Lower lobe of right lung (tissue), 2 donors: ENCODE measurements around the gene PADI2. TPM values are rescaled to one million over a fixed set of nuclear protein-coding genes. Genes with fewer than 3 reads are reported as not detected.
A peak's percentile ranks its signal among the peaks of the same experiment; 100 is the strongest.
"Not testable (repeated sequence)": the region's sequence is repeated elsewhere in the genome, so short reads cannot be mapped to it uniquely, and the experiment has no call there.

Experiments
- ATAC-seq, 2 donors: fragments of 200-7000 bp; cut with Tn5 transposase; one replicate each; pipeline ENCODE4 v1.9.1; 2020 to 2022; ENCODE audit warnings: mild to moderate bottlenecking in 2 of 2, moderate library complexity in 2 of 2
- DNase-seq: peaks from one replicate; pipeline ENCODE4 v3.0.0-alpha.2; 2020
- H3K27ac ChIP-seq: fragments of 200-600 bp; one replicate; pipeline ENCODE4 v1.8.0; 2022
- H3K27me3 ChIP-seq: fragments of 200-600 bp; one replicate; pipeline ENCODE4 v1.8.0; 2022; ENCODE audit warnings: low read depth
- H3K36me3 ChIP-seq: fragments of 200-600 bp; one replicate; pipeline ENCODE4 v1.8.0; 2022; ENCODE audit warnings: mild to moderate bottlenecking
- H3K4me1 ChIP-seq: fragments of 200-600 bp; one replicate; pipeline ENCODE4 v1.8.0; 2022
- H3K4me3 ChIP-seq: fragments of 200-600 bp; one replicate; pipeline ENCODE4 v1.8.0; 2022; ENCODE audit warnings: mild to moderate bottlenecking
- H3K9me3 ChIP-seq: fragments of 200-600 bp; one replicate; pipeline ENCODE4 v1.8.0; 2022
- intact Hi-C: fragments of 100-400 bp; cut with DNase I; formaldehyde crosslinking; loops from one replicate; pipeline ENCODE4 v1.11.0; 2022
- total RNA-seq: library from RNA; stranded (reverse); fragmentation: NEBNext Ultra II Directional; extraction: Animal tissue kit (Norgen Biotek cat#: 25700); gene quantifications from one replicate; pipeline ENCODE4 v1.2.1, GENCODE V29; 2021
- TF ChIP-seq, protein P1 (sequence below): fragments of 200-600 bp; IDR thresholded peaks from one replicate; pipeline ENCODE4 v1.8.0; 2022; ENCODE audit warnings: antibody characterized with exemption, mild to moderate bottlenecking
- donor health status: DM: no; HTN: yes; CAD: no; lungs with severe emphysema.

PADI2 gene
- total RNA-seq, 1 donor from 2014 or later = 18.4 TPM

DNA sequence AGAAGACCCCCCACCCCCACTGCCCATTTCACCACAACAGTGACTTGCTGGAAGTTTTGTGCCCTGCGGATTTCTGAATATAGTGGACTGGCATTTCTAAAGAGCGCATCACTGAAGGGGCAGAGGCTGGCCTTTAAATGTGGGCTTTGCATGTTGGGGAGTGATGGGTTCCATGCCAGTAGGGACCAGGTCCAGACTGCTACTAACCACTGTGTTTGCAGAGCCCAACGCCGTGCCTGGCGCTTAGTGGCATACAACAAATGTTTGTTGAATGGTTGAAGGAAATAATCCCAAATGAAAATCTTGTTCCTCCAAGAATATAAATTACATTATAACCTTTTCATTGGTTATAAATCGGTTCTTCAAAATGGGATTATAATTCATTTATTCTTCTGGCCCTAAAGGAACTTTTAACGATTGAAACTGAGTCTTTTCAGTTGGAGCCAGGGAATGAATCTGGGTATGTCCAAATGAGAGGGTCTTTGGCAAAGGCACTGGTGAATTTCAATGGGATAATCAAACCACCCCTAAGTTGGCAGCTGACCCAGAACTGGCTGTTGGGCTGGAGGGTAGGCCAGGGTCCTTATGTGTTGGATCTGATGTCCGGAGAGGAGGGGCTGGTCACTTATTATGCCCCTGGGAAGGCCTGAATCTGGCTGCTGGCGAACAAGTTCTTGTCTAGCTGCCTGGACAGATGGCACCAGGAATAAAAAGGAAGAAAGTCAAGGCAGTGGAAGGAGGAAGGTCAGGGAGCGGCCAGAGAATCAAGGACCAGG, 51.6 kb downstream of the PADI2 start:
- no peak for ATAC-seq

DNA sequence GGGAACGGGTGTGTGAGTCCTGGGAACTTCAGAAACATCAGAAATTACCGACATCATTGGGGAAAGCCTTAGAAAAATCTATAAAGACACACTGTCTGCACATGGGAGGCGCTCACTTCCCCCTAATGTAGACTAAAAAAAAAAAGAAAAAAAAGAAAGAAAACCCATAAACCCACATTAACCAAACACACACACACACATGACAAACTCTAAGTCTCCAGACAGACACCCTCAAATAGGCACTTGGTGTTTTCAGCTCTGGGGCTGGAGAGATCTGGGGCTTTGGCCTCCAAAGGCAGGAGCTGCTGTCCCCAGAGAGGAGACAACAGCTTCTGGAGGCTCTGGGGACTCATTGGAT, 52.2 kb downstream of the PADI2 start:
- no peaks in the 10 kb centered on the region for H3K36me3 ChIP-seq
- intact Hi-C loops = no loop called here
- H3K9me3 ChIP-seq = peaks cover 4% of the 10 kb centered on the region
- TF ChIP-seq, protein P1, sequence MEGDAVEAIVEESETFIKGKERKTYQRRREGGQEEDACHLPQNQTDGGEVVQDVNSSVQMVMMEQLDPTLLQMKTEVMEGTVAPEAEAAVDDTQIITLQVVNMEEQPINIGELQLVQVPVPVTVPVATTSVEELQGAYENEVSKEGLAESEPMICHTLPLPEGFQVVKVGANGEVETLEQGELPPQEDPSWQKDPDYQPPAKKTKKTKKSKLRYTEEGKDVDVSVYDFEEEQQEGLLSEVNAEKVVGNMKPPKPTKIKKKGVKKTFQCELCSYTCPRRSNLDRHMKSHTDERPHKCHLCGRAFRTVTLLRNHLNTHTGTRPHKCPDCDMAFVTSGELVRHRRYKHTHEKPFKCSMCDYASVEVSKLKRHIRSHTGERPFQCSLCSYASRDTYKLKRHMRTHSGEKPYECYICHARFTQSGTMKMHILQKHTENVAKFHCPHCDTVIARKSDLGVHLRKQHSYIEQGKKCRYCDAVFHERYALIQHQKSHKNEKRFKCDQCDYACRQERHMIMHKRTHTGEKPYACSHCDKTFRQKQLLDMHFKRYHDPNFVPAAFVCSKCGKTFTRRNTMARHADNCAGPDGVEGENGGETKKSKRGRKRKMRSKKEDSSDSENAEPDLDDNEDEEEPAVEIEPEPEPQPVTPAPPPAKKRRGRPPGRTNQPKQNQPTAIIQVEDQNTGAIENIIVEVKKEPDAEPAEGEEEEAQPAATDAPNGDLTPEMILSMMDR = no peak
- no peaks in the 10 kb centered on the region for H3K27me3 ChIP-seq
- ATAC-seq (peak; percentile 26 to 46), DNase-seq (no peak)
- no peak overlapping the region for H3K4me3 ChIP-seq
- H3K4me1 ChIP-seq = no peaks in the 10 kb centered on the region
- H3K27ac ChIP-seq = peak overlapping the region; percentile 24

More for the DNA sequence above, 51.6 kb downstream of the PADI2 start:
- Histone ChIP-seq H3K27ac (peak overlapping the region; percentile 24), H3K36me3 (no peaks in the 10 kb centered on the region), H3K27me3 (no peaks in the 10 kb centered on the region), H3K4me1 (no peaks in the 10 kb centered on the region), H3K4me3 (no peak overlapping the region), H3K9me3 (peaks cover 4% of the 10 kb centered on the region)
- no peak for DNase-seq
- TF ChIP-seq, protein P1 = no peak
- intact Hi-C loops = no loop called here

DNA sequence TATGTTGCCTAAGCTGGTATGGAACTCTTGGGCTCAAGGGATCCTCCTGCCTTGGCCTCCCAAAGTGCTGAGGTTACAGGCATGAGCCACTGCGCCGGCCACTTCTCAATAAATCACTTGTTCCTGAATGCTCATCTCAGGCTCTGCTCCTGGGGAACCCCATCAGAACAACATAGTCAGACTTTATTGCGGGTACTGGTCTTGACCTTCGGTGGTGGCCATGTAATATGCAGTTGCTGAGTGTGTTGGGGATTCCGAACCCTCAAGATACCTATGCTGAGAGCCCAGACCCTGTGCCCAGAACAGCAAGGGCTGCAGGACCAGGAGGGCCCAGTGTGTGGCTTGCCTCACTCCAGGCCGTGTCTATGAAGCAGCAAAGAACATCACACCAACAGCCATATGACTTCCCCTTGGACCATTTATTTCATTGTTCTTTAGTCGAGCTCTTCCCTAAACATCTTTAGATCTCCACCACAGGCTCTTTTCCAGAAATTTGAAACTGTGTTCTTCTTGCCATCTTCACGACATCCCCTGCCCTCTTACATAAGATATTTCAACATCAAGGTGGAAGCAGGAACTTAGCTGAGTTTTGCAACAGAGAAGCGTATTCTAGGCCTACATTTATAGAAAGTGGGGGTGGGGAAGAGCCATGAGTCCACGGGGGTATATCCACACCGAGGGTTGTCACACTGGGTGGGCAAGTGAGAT, 52.7 kb downstream of the PADI2 start:
- peak; percentile 48 to 55 for ATAC-seq
- TF ChIP-seq, protein P1 = no peak
- Histone ChIP-seq H3K4me3 (no peak overlapping the region), H3K27me3 (no peaks in the 10 kb centered on the region), H3K4me1 (no peaks in the 10 kb centered on the region), H3K36me3 (no peaks in the 10 kb centered on the region), H3K27ac (peak overlapping the region; percentile 60), H3K9me3 (peaks cover 4% of the 10 kb centered on the region)
- no peak for DNase-seq
- intact Hi-C loops = no loop called here

DNA sequence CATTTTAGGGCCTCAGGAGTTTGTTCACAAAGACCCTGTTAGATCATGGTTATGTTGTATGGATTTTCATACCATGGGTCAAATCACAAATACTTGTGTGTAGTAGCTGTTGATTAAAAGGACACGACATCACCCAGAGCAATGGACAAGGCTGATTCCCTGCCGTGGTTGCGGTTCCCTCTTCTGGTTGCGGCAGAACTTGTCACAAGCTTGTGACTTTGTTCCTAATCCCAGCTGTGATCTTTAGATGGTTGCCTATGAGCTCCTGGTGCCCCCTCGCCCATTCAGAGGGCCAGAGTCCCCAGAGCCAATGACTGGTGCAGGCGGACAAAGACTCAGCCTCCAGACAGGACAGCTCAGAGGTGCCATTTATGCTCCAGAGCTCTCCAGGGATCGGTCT, 53.6 kb downstream of the PADI2 start:
- intact Hi-C loops = no loop called here
- TF ChIP-seq, protein P1 = no peak
- H3K27ac ChIP-seq = peak overlapping the region; percentile 60
- ATAC-seq (peak in 1 of 2 donors; percentile 12), DNase-seq (no peak)
- H3K36me3 ChIP-seq = no peaks in the 10 kb centered on the region
- H3K9me3 ChIP-seq = peaks cover 4% of the 10 kb centered on the region
- H3K4me3 ChIP-seq = no peak overlapping the region
- no peaks in the 10 kb centered on the region for H3K27me3 ChIP-seq
- H3K4me1 ChIP-seq = no peaks in the 10 kb centered on the region

DNA sequence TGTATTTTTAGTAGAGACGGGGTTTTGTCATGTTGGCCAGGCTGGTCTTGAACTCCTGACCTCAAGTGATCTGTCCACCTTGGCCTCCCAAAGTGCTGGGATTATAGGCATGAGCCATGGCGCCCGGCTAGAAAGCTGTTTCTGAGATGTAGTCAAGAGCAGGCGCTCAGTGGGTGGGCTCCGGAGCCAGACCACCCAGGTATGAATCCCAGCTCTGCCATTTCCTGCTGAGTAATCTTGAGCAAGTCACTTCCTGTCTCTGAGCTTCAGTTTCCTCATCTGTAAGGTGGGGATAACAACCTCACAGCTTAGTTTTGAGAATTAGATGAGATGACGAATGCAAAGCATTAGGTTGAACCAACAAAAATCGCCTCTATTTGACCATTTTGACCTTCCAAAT, 56.5 kb downstream of the PADI2 start:
- intact Hi-C loops, H3K4me3 ChIP-seq, DNase-seq, H3K36me3 ChIP-seq, H3K27me3 ChIP-seq, H3K4me1 ChIP-seq, ATAC-seq, H3K27ac ChIP-seq, H3K9me3 ChIP-seq: not testable (repeated sequence)

DNA sequence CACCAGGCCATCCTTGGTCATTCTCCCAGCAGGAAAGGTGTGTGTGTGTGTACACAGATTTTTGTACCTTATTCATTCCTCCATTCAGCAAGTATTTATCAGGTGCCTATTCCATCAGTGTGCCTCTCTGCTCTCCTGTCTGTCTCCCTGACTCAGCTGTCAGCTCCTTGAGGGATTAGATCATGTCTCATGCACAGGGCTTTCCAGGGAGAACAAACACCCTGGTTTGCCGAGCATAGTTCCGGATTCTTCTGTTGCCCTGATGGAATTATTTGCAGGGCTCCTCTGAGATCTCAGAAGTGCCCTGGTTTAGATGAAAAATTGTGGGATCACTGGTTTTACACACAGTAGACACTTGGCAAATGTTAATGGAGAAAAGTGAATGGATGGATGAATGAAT, 57.4 kb downstream of the PADI2 start:
- Histone ChIP-seq H3K4me3 (no peak overlapping the region), H3K27me3 (no peaks in the 10 kb centered on the region), H3K27ac (no peak overlapping the region), H3K9me3 (peaks cover 4% of the 10 kb centered on the region), H3K36me3 (no peaks in the 10 kb centered on the region), H3K4me1 (peaks cover 6% of the 10 kb centered on the region)
- ATAC-seq (no peak), DNase-seq (no peak)
- TF ChIP-seq, protein P1 = no peak
- intact Hi-C loops = no loop called here
